ENCODE results near the gene DFFB.
A peak's percentile ranks its signal among the peaks of the same experiment; 100 is the strongest.
"Not testable (repeated sequence)": the region's sequence is repeated elsewhere in the genome, so short reads cannot be mapped to it uniquely, and the experiment has no call there.

The DFFB gene, protein sequence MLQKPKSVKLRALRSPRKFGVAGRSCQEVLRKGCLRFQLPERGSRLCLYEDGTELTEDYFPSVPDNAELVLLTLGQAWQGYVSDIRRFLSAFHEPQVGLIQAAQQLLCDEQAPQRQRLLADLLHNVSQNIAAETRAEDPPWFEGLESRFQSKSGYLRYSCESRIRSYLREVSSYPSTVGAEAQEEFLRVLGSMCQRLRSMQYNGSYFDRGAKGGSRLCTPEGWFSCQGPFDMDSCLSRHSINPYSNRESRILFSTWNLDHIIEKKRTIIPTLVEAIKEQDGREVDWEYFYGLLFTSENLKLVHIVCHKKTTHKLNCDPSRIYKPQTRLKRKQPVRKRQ

GRCh38 chr1:3856923-3857790, at the start of gene DFFB, which contains the start of gene CEP104:
TSS of gene DFFB (plus strand) at chr1:3857476. CDS start at chr1:3857604, 128 bp downstream.
TSS of gene CEP104 (minus strand) at chr1:3857211. CDS start at chr1:3852407, 4,804 bp downstream.
- H3K4me3 ChIP-seq (ENCODE audit: low read depth, low read length), result peak within 1 kb of the TSS; percentile 87

GRCh38 chr1:3807769-3808168, 49.5 kb upstream of the DFFB start:
- Histone ChIP-seq H3K4me3 (ENCODE audit: low read depth, low read length) (no peak overlapping the region), H3K4me1 (ENCODE audit: control insufficient read depth, insufficient read depth, low read length) (no peaks in the 10 kb centered on the region), H3K9me3 (ENCODE audit: control insufficient read depth, insufficient read depth, low read length) (no peaks in the 10 kb centered on the region), H3K36me3 (ENCODE audit: control insufficient read depth, insufficient read depth, low read length) (no peaks in the 10 kb centered on the region), H3K27me3 (ENCODE audit: control insufficient read depth, insufficient read depth, low read length) (no peaks in the 10 kb centered on the region), H3K9ac (ENCODE audit: low read depth, low read length) (no peak overlapping the region)

More at GRCh38 chr1:3856923-3857790, at the start of gene DFFB, which contains the start of gene CEP104:
- H3K9me3 ChIP-seq (ENCODE audit: control insufficient read depth, insufficient read depth, low read length), result no peaks in the 10 kb centered on the region
- H3K27me3 ChIP-seq (ENCODE audit: control insufficient read depth, insufficient read depth, low read length), result peaks cover 4% of the 10 kb centered on the region
- H3K36me3 ChIP-seq (ENCODE audit: control insufficient read depth, insufficient read depth, low read length), result no peaks in the 10 kb centered on the region
- peak within 1 kb of the TSS; percentile 24 for H3K9ac ChIP-seq (ENCODE audit: low read depth, low read length)
- peaks cover 3% of the 10 kb centered on the region for H3K4me1 ChIP-seq (ENCODE audit: control insufficient read depth, insufficient read depth, low read length)

GRCh38 chr1:3809680-3810079, 47.6 kb upstream of the DFFB start:
- Histone ChIP-seq H3K9ac (ENCODE audit: low read depth, low read length) (no peak overlapping the region), H3K4me3 (ENCODE audit: low read depth, low read length) (no peak overlapping the region), H3K9me3 (ENCODE audit: control insufficient read depth, insufficient read depth, low read length) (no peaks in the 10 kb centered on the region), H3K27me3 (ENCODE audit: control insufficient read depth, insufficient read depth, low read length) (no peaks in the 10 kb centered on the region), H3K36me3 (ENCODE audit: control insufficient read depth, insufficient read depth, low read length) (no peaks in the 10 kb centered on the region), H3K4me1 (ENCODE audit: control insufficient read depth, insufficient read depth, low read length) (no peaks in the 10 kb centered on the region)

DNA sequence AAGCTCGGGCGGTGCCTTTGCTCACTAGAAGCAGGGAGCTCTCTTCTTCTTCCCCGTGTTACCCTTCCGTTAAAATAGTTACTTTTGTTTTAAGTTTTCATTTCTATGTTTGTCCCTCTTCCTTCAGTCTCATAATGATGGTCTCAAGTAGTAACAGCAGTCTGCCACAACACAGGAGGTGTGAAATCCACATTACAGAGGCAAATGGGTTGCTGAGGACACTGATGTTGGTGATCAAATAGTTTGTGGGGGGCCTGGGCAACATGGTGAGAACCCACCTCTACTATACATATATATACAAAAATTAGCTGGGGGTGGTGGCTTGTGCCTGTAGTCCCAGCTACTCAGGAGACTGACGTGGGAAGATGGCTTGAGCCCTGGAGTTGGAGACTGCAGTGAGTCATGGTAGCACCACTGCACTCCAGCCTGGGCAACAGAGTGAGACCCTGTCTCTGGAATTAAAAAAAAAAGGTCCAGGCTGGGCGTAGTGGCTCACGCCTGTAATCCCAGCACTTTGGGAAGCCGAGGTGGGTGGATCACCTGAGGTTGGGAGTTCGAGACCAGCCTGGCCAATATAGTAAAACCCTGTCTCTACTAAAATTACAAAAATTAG, 47.0 kb upstream of the DFFB start:
- not testable (repeated sequence) for H3K4me1 ChIP-seq (ENCODE audit: control insufficient read depth, insufficient read depth, low read length); H3K36me3 ChIP-seq (ENCODE audit: control insufficient read depth, insufficient read depth, low read length); H3K9ac ChIP-seq (ENCODE audit: low read depth, low read length); H3K27me3 ChIP-seq (ENCODE audit: control insufficient read depth, insufficient read depth, low read length); H3K4me3 ChIP-seq (ENCODE audit: low read depth, low read length); H3K9me3 ChIP-seq (ENCODE audit: control insufficient read depth, insufficient read depth, low read length)

GRCh38 chr1:3811595-3811911, 45.7 kb upstream of the DFFB start:
- Histone ChIP-seq H3K36me3 (ENCODE audit: control insufficient read depth, insufficient read depth, low read length) (peaks cover 6% of the 10 kb centered on the region), H3K27me3 (ENCODE audit: control insufficient read depth, insufficient read depth, low read length) (no peaks in the 10 kb centered on the region), H3K9ac (ENCODE audit: low read depth, low read length) (no peak overlapping the region), H3K4me3 (ENCODE audit: low read depth, low read length) (no peak overlapping the region), H3K4me1 (ENCODE audit: control insufficient read depth, insufficient read depth, low read length) (no peaks in the 10 kb centered on the region), H3K9me3 (ENCODE audit: control insufficient read depth, insufficient read depth, low read length) (no peaks in the 10 kb centered on the region)

GRCh38 chr1:3814065-3814464, 43.2 kb upstream of the DFFB start:
- Histone ChIP-seq H3K36me3 (ENCODE audit: control insufficient read depth, insufficient read depth, low read length) (peaks cover 6% of the 10 kb centered on the region), H3K4me3 (ENCODE audit: low read depth, low read length) (no peak overlapping the region), H3K9ac (ENCODE audit: low read depth, low read length) (no peak overlapping the region), H3K27me3 (ENCODE audit: control insufficient read depth, insufficient read depth, low read length) (no peaks in the 10 kb centered on the region), H3K4me1 (ENCODE audit: control insufficient read depth, insufficient read depth, low read length) (no peaks in the 10 kb centered on the region), H3K9me3 (ENCODE audit: control insufficient read depth, insufficient read depth, low read length) (no peaks in the 10 kb centered on the region)

DNA sequence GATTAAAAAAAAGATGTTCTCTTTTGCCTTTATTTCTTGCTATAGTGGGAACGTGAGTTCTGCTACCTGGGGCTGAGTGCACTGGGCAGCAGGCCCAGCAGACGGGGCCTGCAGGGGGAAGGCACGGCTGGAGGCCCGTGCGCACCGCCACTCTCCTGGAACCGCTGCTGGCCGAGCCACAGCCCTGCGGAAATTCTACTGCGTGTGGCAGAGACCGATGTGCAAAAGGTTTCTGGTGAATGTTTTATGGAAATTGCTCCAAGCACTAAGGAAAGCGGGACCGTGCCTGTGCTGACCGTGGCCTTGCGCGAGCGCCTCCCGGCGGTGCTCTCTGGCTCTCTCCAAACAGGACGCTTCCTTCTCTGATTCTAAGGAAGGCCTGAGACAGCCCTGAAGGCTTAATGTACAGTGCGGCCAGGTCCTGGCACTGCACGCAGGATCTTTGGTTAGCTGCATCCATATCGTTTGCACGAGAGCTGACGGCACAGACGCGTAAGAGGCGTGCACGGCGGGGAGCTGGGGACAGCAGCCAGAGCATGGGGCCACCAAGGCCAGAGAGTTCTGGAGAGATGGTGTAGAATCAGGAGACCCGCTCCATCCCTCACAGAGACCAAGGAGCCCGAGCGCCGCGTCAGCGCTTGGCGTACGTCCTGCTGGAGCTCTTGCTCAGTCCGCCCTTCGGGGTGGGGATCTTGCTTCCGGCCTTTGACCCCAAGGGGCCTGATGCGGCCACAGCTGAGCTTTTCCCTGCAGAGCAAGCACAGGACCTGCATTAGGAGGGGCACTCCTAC, 42.3 kb upstream of the DFFB start:
- Histone ChIP-seq H3K36me3 (ENCODE audit: control insufficient read depth, insufficient read depth, low read length) (peaks cover 6% of the 10 kb centered on the region), H3K9ac (ENCODE audit: low read depth, low read length) (no peak overlapping the region), H3K4me1 (ENCODE audit: control insufficient read depth, insufficient read depth, low read length) (no peaks in the 10 kb centered on the region), H3K4me3 (ENCODE audit: low read depth, low read length) (no peak overlapping the region), H3K9me3 (ENCODE audit: control insufficient read depth, insufficient read depth, low read length) (no peaks in the 10 kb centered on the region), H3K27me3 (ENCODE audit: control insufficient read depth, insufficient read depth, low read length) (no peaks in the 10 kb centered on the region)

DNA sequence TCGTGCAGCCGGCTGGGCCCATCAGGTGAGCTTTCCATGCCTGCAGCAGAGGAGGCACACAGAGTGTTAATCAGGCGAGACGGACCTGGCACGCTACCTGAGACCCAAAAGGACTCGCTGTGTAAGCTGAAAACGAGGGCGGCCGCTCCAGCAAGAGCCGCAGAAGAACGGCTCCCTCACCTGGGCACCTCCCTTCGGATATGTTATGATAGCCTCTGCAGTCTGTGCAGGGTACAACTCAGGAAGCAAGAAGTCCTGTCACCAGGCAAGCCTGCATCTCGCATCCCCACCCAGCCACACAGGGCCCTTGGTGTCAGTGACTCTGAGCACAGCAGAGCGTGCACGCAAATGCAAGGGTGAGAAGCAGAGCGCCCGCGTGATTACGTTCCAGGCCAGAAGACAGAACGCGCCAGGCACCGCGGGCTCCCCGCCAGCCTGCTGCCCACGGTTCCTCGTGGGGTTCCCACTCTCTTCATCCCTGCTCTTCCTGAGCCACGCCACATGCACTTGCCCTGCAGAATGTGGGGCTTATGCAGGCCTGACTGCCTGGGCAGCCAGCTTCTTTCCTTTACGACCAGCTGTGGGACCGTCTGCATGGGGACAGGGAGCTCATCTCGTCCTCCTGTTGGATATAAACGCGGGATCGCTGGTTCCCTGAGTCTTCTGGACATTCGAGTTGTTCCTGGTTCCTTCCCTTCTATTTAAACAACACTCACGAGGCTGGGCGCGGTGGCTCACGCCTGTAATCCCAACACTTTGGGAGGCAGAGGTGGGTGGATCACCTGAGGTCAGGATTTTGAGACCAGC, 40.7 kb upstream of the DFFB start:
- H3K27me3 ChIP-seq (ENCODE audit: control insufficient read depth, insufficient read depth, low read length), result no peaks in the 10 kb centered on the region
- no peaks in the 10 kb centered on the region for H3K4me1 ChIP-seq (ENCODE audit: control insufficient read depth, insufficient read depth, low read length)
- no peaks in the 10 kb centered on the region for H3K9me3 ChIP-seq (ENCODE audit: control insufficient read depth, insufficient read depth, low read length)
- H3K9ac ChIP-seq (ENCODE audit: low read depth, low read length), result no peak overlapping the region
- H3K4me3 ChIP-seq (ENCODE audit: low read depth, low read length), result no peak overlapping the region
- peaks cover 20% of the 10 kb centered on the region for H3K36me3 ChIP-seq (ENCODE audit: control insufficient read depth, insufficient read depth, low read length)

GRCh38 chr1:3817138-3817740, 40.0 kb upstream of the DFFB start:
- H3K36me3 ChIP-seq (ENCODE audit: control insufficient read depth, insufficient read depth, low read length), result peaks cover 21% of the 10 kb centered on the region
- no peak overlapping the region for H3K4me3 ChIP-seq (ENCODE audit: low read depth, low read length)
- H3K27me3 ChIP-seq (ENCODE audit: control insufficient read depth, insufficient read depth, low read length), result no peaks in the 10 kb centered on the region
- no peak overlapping the region for H3K9ac ChIP-seq (ENCODE audit: low read depth, low read length)
- H3K4me1 ChIP-seq (ENCODE audit: control insufficient read depth, insufficient read depth, low read length), result no peaks in the 10 kb centered on the region
- no peaks in the 10 kb centered on the region for H3K9me3 ChIP-seq (ENCODE audit: control insufficient read depth, insufficient read depth, low read length)

DNA sequence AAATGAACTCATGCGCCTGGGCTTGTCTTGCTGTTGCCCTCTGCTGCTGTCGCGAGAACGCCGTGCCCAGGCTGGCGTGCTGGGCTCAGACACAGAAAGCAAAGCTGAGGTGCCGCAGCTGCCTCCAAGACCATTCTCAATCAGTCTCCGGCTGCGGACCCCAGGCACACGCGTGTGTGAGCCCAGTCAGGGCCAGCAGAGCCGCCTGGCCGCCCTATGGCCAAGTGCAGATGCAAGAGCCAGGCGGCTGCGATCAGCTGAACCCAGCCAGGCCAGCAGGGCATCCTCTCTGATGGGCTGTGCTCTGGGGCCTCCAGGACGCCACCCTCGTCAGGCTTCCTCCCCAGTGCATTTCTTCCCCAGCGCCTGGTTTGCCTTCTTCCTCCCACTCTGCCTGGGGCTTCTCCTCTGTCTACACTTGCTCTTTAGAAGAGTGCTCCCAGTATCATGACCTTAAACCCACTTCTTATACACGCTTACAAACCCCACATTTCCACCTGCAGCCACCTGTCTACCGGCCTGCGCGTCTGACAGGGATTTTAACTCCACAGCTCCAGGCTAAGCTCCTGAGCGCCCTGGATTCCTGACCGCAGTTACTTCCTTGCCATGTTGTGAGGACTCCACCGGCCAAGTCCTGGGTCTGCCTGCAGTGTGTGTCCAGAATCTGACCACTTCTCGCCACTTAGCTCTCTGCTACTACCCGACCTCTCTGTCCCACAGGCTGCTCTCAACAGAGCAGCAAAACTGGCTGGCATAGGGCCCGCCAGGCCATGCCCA, 39.3 kb upstream of the DFFB start:
- no peak overlapping the region for H3K9ac ChIP-seq (ENCODE audit: low read depth, low read length)
- no peaks in the 10 kb centered on the region for H3K9me3 ChIP-seq (ENCODE audit: control insufficient read depth, insufficient read depth, low read length)
- no peak overlapping the region for H3K4me3 ChIP-seq (ENCODE audit: low read depth, low read length)
- no peaks in the 10 kb centered on the region for H3K27me3 ChIP-seq (ENCODE audit: control insufficient read depth, insufficient read depth, low read length)
- H3K36me3 ChIP-seq (ENCODE audit: control insufficient read depth, insufficient read depth, low read length), result peaks cover 24% of the 10 kb centered on the region
- no peaks in the 10 kb centered on the region for H3K4me1 ChIP-seq (ENCODE audit: control insufficient read depth, insufficient read depth, low read length)

All from iPS-15b (cell line).